Measurements from ENCODE around the gene NDUFB1. TPM values are rescaled to one million over a fixed set of nuclear protein-coding genes. Genes with fewer than 3 reads are reported as not detected.

Gene NDUFB1
- total RNA-seq, 4 donors from 2014 or later: 262 to 685 (median 291) TPM

DNA sequence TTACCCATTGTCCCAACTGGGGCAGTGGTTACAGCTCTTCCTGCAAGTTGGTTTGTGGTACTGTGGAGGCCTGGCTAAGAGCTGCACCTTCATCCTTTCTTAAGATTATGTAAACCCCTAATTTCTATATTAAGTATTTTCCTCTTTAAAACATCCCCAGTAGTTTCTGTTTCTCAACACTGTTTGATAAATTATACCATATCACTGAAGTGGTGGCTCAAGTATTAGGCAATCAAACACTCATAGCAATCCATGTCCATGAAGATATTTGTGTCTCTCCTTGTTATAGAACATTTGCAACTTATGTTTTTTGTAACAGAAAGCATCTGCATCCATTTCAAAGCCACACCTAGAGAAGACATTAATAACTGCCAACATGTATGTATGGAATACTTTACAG, 47.0 kb downstream of the NDUFB1 start:
- H3K4me3 ChIP-seq: no peak overlapping the region
- H3K36me3 ChIP-seq: peaks cover 0 to 96% (median 8%) of the 10 kb centered on the region in 3 donors
- H3K27me3 ChIP-seq: no peaks in the 10 kb centered on the region
- TF ChIP-seq, protein P1, sequence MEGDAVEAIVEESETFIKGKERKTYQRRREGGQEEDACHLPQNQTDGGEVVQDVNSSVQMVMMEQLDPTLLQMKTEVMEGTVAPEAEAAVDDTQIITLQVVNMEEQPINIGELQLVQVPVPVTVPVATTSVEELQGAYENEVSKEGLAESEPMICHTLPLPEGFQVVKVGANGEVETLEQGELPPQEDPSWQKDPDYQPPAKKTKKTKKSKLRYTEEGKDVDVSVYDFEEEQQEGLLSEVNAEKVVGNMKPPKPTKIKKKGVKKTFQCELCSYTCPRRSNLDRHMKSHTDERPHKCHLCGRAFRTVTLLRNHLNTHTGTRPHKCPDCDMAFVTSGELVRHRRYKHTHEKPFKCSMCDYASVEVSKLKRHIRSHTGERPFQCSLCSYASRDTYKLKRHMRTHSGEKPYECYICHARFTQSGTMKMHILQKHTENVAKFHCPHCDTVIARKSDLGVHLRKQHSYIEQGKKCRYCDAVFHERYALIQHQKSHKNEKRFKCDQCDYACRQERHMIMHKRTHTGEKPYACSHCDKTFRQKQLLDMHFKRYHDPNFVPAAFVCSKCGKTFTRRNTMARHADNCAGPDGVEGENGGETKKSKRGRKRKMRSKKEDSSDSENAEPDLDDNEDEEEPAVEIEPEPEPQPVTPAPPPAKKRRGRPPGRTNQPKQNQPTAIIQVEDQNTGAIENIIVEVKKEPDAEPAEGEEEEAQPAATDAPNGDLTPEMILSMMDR (IDR thresholded peaks at IDR 0.05): no peak
- no peak for TF ChIP-seq POLR2A (IDR thresholded peaks at IDR 0.05)
- intact Hi-C loops (cut with DNase I): no loop called here
- no peak for DNase-seq
- no peaks in the 10 kb centered on the region for H3K4me1 ChIP-seq
- no peaks in the 10 kb centered on the region for H3K9me3 ChIP-seq
- H3K27ac ChIP-seq: no peak overlapping the region

Other genes with a start within 250 kb of the NDUFB1 start
- gene FBLN5, start 174.0 kb downstream of the NDUFB1 start, total RNA-seq: 10 to 100 TPM in 2 of 4 donors, 1 to 10 TPM in 2; 1.2 to 83.5 (median 8.0) TPM
- gene TRIP11, start 81.6 kb downstream of the NDUFB1 start, total RNA-seq: 10 to 100 TPM; 18.6 to 33.7 (median 26.9) TPM
- gene ATXN3, start 15.1 kb downstream of the NDUFB1 start, total RNA-seq: 10 to 100 TPM; 16.9 to 31.5 (median 25.0) TPM
- 10 to 100 TPM; 29.6 to 71.4 (median 46.7) TPM for gene CPSF2, start 263 bp upstream of the NDUFB1 start, total RNA-seq
- under 1 TPM; 0.04 to 0.38 (median 0.20) TPM for gene SLC24A4, start 201.5 kb upstream of the NDUFB1 start, total RNA-seq

All from esophagus squamous epithelium (tissue), 5 donors.